Psoas muscle (tissue), 8 donors: ENCODE measurements around the gene ZKSCAN1. TPM values are rescaled to one million over a fixed set of nuclear protein-coding genes. Genes with fewer than 3 reads are reported as not detected.

Experiments
- ATAC-seq, 4 donors: fragments of 200-7000 bp; cut with Tn5 transposase; one replicate each; pipeline ENCODE4 v1.9.1; 2020; ENCODE audit warnings: moderate library complexity in 3 of 4, mild to moderate bottlenecking in 2 of 4
- DNase-seq, 2 donors: peaks; one replicate each; pipeline ENCODE4 v3.0.0-alpha.2; 2020
- H3K27ac ChIP-seq: fragments of 200-600 bp; one replicate; pipeline ENCODE4 v1.8.0; 2022
- H3K27me3 ChIP-seq, 3 donors: fragments of 200-600 bp in 1 of 3; one replicate each; pipeline versions ENCODE4 v1.6.1 to v1.8.0; 2013 to 2022; ENCODE audit warnings: low read length in 2 of 3, mild to moderate bottlenecking in 2 of 3, moderate library complexity in 1 of 3; ENCODE audit not compliant: insufficient read depth in 3 of 3
- H3K36me3 ChIP-seq, 2 donors: fragments of 200-600 bp in 1 of 2; one replicate each; pipeline versions ENCODE4 v1.6.1 to v1.8.0; 2013 to 2022; ENCODE audit warnings: low read depth in 1 of 2, mild to moderate bottlenecking in 1 of 2, moderate library complexity in 1 of 2; ENCODE audit not compliant: insufficient read depth in 1 of 2
- H3K4me1 ChIP-seq: fragments of 200-600 bp; one replicate; pipeline ENCODE4 v1.8.0; 2022
- H3K4me3 ChIP-seq: fragments of 200-600 bp; one replicate; pipeline ENCODE4 v1.8.0; 2022; ENCODE audit warnings: mild to moderate bottlenecking
- H3K9me3 ChIP-seq: fragments of 200-600 bp; one replicate; pipeline ENCODE4 v1.8.0; 2022
- WGBS, 3 donors: extraction: QIAGEN DNeasy Blood & Tissue Kit; methylation state at CpG; one replicate each; pipeline versions ENCODE4 v1.1.6 to v1.1.7; 2013; 5-methylcytosine and 5-hydroxymethylcytosine counted together
- intact Hi-C, 2 donors: fragments of 100-400 bp; cut with DNase I; formaldehyde crosslinking; loops; one replicate each; pipeline versions ENCODE4 v1.11.0 to v1.14.2; 2022
- polyA plus RNA-seq, 3 donors: library from polyadenylated mRNA; stranded (reverse); fragments of 200-250 nt; gene quantifications; one replicate each; pipeline ENCODE4 v1.2.3, GENCODE V29; 2013
- total RNA-seq, 4 donors: library from RNA; stranded (reverse); fragmentation: NEBNext Ultra II Directional in 2 of 4; extraction: Animal tissue kit (Norgen Biotek cat#: 25700) in 2 of 4; gene quantifications; one replicate each; pipeline versions ENCODE4 v1.2.1 to v1.2.4, GENCODE V29; 2021 to 2023
- TF ChIP-seq, protein P1 (sequence below): fragments of 200-600 bp; IDR thresholded peaks from one replicate; pipeline ENCODE4 v1.8.0; 2022; ENCODE audit warnings: antibody characterized with exemption
- donor health status: healthy with polysubstance abuse.
- donor health status: DM: no; HTN: no; CAD: no; lungs with moderate emphysema.
- donor health status: Bipolar disorder and iron deficiency.
- donor health status: healthy.
- donor health status: DM: yes; HTN: yes; CAD: no.
- donor health status: DM: no; HTN: no; CAD: no.
- donor health status: DM: no; HTN: no; CAD: no.
- donor health status: DM: yes; HTN: yes; CAD: no.

The ZKSCAN1 gene
- total and polyA plus RNA-seq, 7 donors, result 5.7 to 40.2 (median 38.5) TPM

GRCh38 chr7:100048680-100049079 lies 33.3 kb downstream of the ZKSCAN1 start:
- Histone ChIP-seq H3K27me3 (no peaks in the 10 kb centered on the region), H3K27ac (no peak overlapping the region), H3K4me3 (peak overlapping the region; percentile 94), H3K4me1 (peaks cover 6% of the 10 kb centered on the region), H3K9me3 (no peaks in the 10 kb centered on the region), H3K36me3 (no peaks in the 10 kb centered on the region)
- TF ChIP-seq, protein P1, sequence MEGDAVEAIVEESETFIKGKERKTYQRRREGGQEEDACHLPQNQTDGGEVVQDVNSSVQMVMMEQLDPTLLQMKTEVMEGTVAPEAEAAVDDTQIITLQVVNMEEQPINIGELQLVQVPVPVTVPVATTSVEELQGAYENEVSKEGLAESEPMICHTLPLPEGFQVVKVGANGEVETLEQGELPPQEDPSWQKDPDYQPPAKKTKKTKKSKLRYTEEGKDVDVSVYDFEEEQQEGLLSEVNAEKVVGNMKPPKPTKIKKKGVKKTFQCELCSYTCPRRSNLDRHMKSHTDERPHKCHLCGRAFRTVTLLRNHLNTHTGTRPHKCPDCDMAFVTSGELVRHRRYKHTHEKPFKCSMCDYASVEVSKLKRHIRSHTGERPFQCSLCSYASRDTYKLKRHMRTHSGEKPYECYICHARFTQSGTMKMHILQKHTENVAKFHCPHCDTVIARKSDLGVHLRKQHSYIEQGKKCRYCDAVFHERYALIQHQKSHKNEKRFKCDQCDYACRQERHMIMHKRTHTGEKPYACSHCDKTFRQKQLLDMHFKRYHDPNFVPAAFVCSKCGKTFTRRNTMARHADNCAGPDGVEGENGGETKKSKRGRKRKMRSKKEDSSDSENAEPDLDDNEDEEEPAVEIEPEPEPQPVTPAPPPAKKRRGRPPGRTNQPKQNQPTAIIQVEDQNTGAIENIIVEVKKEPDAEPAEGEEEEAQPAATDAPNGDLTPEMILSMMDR, result no peak
- 94% methylated on average over 4 of the region's 4 CpGs for WGBS, 3 donors
- no peak for DNase-seq
- ATAC-seq, result no peak
- intact Hi-C loops, result loop anchor here in 1 of 2 donors (2.0 kb wide), 1 partner anchor 52 kb away; the partner anchor contains the start of genes AP4M1 and MCM7

GRCh38 chr7:100049441-100050291 lies 34.3 kb downstream of the ZKSCAN1 start, which contains the start of gene ZSCAN21:
Gene ZSCAN21, plus strand, starts transcription at chr7:100049774. Its CDS starts 7,233 bp downstream, at chr7:100057007.
- peak; percentile 95 to 98 (median 96) for ATAC-seq
- intact Hi-C loops, result loop anchor here in 1 of 2 donors (2.0 to 10.0 kb wide), 2 partner anchors 51 to 135 kb away; partner anchors contain the start of genes AP4M1, MCM7 and TRIM4

DNA sequence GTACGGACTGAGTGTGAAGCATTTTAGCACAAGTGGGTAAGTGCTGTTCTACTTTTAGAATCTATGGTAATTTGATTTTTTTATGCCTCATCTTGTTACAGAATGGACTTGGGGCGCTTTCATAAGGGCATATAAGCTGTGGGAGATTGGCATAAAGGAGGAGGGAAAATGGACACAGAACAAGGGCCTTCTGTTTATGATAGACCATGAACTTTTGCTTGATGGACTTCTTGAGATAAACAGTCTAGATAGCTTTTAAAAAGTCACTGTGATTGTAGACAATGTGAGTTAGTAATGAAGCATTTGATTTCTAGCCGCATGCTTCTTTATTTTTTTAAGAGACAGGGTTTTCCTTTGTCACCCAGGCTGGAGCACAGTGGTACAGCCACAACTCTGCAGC lies 36.2 kb downstream of the ZKSCAN1 start:
- TF ChIP-seq, protein P1, result no peak
- H3K36me3 ChIP-seq, result no peaks in the 10 kb centered on the region
- ATAC-seq (no peak), DNase-seq (no peak)
- H3K27ac ChIP-seq, result no peak overlapping the region
- peaks cover 6% of the 10 kb centered on the region for H3K4me1 ChIP-seq
- no peak overlapping the region for H3K4me3 ChIP-seq
- no peaks in the 10 kb centered on the region for H3K27me3 ChIP-seq
- intact Hi-C loops, result loop anchor here in 1 of 2 donors (10.0 kb wide), 1 partner anchor 137 kb away; the partner anchor contains the start of gene TRIM4
- H3K9me3 ChIP-seq, result no peaks in the 10 kb centered on the region
- 70 to 90% (median 80%) methylated on average over 3 of the region's 3 CpGs for WGBS, 3 donors

More at GRCh38 chr7:100049441-100050291, 34.3 kb downstream of the ZKSCAN1 start, which contains the start of gene ZSCAN21:
- peak within 1 kb of the TSS; percentile 94 for H3K4me3 ChIP-seq
- peak within 1 kb of the TSS; percentile 98 for H3K27ac ChIP-seq
- H3K27me3 ChIP-seq, result no peaks in the 10 kb centered on the region
- peaks cover 6% of the 10 kb centered on the region for H3K4me1 ChIP-seq
- whole genome bisulfite sequencing, 3 donors, result 0 to 1% (median 0%) methylated on average over 47 of the region's 47 CpGs
- H3K36me3 ChIP-seq, result no peaks in the 10 kb centered on the region
- TF ChIP-seq, protein P1, result no peak
- no peaks in the 10 kb centered on the region for H3K9me3 ChIP-seq
- peak; percentile 90 to 94 for DNase-seq

GRCh38 chr7:100053215-100053614 lies 37.8 kb downstream of the ZKSCAN1 start:
- H3K4me1 ChIP-seq, result peaks cover 6% of the 10 kb centered on the region
- no peak overlapping the region for H3K27ac ChIP-seq
- no peaks in the 10 kb centered on the region for H3K9me3 ChIP-seq
- intact Hi-C loops, result loop anchor here in 1 of 2 donors (10.0 kb wide), 1 partner anchor 138 kb away; the partner anchor contains the start of gene TRIM4
- 20 to 28% (median 26%) methylated on average over 3 of the region's 3 CpGs for WGBS, 3 donors
- ATAC-seq (peak; percentile 53 to 80 (median 74)), DNase-seq (peak; percentile 32 to 66)
- peaks cover 0 to 15% of the 10 kb centered on the region in 2 donors for H3K36me3 ChIP-seq
- no peaks in the 10 kb centered on the region for H3K27me3 ChIP-seq
- TF ChIP-seq, protein P1, result no peak
- H3K4me3 ChIP-seq, result no peak overlapping the region
